MCF 10A (cell line): Measurements from ENCODE around the gene PLS1. TPM values are rescaled to one million over a fixed set of nuclear protein-coding genes. Genes with fewer than 3 reads are reported as not detected.

Experiments used
- BruUV-seq: library from RNA; stranded (reverse); fragments of 400-500 nt; replicated peaks from 2 replicates; lab custom pipeline; 2021; lab: Mats Ljungman, UMichigan
- CTCF ChIA-PET: fragments of 300-600 bp; sonication (Branson Sonifier 250); formaldehyde crosslinking; extraction: SDS; loops from one replicate; lab custom pipeline; 2021; ENCODE audit warnings: antibody characterized with exemption, inconsistent platforms; lab: Yijun Ruan, JAX
- POLR2A ChIA-PET: fragments of 300-600, 350-650 bp; sonication (Branson Sonifier 250); formaldehyde crosslinking; extraction: SDS; loops from one replicate; lab custom pipeline; 2020; ENCODE audit warnings: antibody characterized with exemption, inconsistent platforms; lab: Yijun Ruan, JAX
- DNase-seq: peaks from one replicate; pipeline ENCODE4 v3.0.0-alpha.2; 2018; ENCODE audit not compliant: unreplicated experiment
- H3K27ac Mint-ChIP-seq: one replicate; pipeline ENCODE4 v1.8.0; 2022; ENCODE audit warnings: mild to moderate bottlenecking, low read depth, mixed read lengths; ENCODE audit not compliant: unreplicated experiment
- H3K27me3 Mint-ChIP-seq: one replicate; pipeline ENCODE4 v1.8.0; 2022; ENCODE audit warnings: mixed read lengths; ENCODE audit not compliant: insufficient read depth, unreplicated experiment
- H3K36me3 Mint-ChIP-seq: one replicate; pipeline ENCODE4 v1.8.0; 2022; ENCODE audit warnings: mild to moderate bottlenecking, moderate library complexity, mixed read lengths; ENCODE audit not compliant: insufficient read depth, unreplicated experiment
- H3K4me1 Mint-ChIP-seq: one replicate; pipeline ENCODE4 v1.8.0; 2022; ENCODE audit warnings: mixed read lengths; ENCODE audit not compliant: insufficient read depth, unreplicated experiment
- H3K4me3 Mint-ChIP-seq: one replicate; pipeline ENCODE4 v1.8.0; 2022; ENCODE audit warnings: mild to moderate bottlenecking, moderate library complexity, mixed read lengths; ENCODE audit not compliant: unreplicated experiment
- H3K9me3 Mint-ChIP-seq: one replicate; pipeline ENCODE4 v1.8.0; 2022; ENCODE audit warnings: mixed read lengths; ENCODE audit not compliant: unreplicated experiment
- intact Hi-C: fragments of 100-400 bp; cut with micrococcal nuclease; formaldehyde crosslinking; loops from 2 replicates; pipeline ENCODE4 v1.14.1; 2022
- total RNA-seq: library from RNA; stranded (reverse); gene quantifications from 2 replicates; pipeline ENCODE4 v1.2.3, GENCODE V29; 2022
- TF ChIP-seq, protein P1 (sequence below): fragments of 200-600 bp; IDR thresholded peaks from one replicate; pipeline ENCODE4 v1.8.0; 2022; ENCODE audit warnings: antibody characterized with exemption, mild to moderate bottlenecking; ENCODE audit not compliant: unreplicated experiment

PLS1 gene
- total RNA-seq, 1 experiment from 2014 or later = 7.3 TPM

DNA sequence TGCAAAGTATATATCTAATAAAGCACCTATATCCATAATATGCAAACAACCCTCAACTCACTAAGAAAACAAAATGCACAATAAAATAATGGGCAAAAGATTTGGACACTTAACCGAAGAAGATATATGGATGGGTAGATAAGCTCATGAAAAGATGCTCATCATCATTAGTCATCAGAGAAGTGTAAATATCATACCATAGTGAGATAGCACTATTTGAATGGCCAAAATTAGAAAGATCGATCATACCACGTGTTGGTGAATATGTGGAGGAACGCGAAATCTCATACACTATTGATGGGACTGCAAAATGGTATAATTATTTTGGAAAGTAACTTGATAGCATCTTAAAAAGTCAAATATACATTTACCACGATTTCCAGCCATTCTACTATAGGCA lies 40.5 kb downstream of the PLS1 start:
- TF ChIP-seq, protein P1, sequence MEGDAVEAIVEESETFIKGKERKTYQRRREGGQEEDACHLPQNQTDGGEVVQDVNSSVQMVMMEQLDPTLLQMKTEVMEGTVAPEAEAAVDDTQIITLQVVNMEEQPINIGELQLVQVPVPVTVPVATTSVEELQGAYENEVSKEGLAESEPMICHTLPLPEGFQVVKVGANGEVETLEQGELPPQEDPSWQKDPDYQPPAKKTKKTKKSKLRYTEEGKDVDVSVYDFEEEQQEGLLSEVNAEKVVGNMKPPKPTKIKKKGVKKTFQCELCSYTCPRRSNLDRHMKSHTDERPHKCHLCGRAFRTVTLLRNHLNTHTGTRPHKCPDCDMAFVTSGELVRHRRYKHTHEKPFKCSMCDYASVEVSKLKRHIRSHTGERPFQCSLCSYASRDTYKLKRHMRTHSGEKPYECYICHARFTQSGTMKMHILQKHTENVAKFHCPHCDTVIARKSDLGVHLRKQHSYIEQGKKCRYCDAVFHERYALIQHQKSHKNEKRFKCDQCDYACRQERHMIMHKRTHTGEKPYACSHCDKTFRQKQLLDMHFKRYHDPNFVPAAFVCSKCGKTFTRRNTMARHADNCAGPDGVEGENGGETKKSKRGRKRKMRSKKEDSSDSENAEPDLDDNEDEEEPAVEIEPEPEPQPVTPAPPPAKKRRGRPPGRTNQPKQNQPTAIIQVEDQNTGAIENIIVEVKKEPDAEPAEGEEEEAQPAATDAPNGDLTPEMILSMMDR = no peak
- ChIA-PET POLR2A (interaction anchor here (1.2 kb wide), 1 partner anchor 9 kb away, joined by 3 read pairs; no protein-coding TSS in a partner anchor), CTCF (no interaction called here)
- Mint-ChIP-seq H3K9me3 (peaks cover 7% of the 10 kb centered on the region), H3K36me3 (no peaks in the 10 kb centered on the region), H3K4me3 (no peak overlapping the region), H3K27ac (no peak overlapping the region), H3K4me1 (no peaks in the 10 kb centered on the region), H3K27me3 (no peaks in the 10 kb centered on the region)
- BruUV-seq = no TSS peak
- DNase-seq = no peak
- intact Hi-C loops = no loop called here

DNA sequence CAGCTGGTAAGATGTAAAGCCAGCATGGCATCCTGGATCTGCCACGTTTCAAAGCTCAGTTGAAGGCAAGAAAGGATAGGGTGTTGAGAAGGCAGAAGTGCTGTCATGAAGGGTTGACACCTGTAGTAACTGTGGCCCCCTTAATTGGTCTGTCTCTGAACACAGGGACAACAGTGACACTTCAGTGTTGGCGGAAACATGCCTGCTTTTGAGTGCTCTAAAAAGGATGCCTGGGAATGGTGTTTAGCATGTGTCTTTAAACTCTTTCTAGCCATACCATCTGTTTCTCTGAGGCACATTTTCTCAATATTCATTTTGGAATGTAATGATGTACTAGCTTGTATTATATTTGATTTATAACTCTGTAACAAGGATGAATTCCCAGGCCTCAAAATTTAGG lies 42.1 kb downstream of the PLS1 start:
- BruUV-seq = no TSS peak
- Mint-ChIP-seq H3K4me3 (no peak overlapping the region), H3K9me3 (peaks cover 7% of the 10 kb centered on the region), H3K27ac (no peak overlapping the region), H3K36me3 (no peaks in the 10 kb centered on the region), H3K27me3 (no peaks in the 10 kb centered on the region), H3K4me1 (no peaks in the 10 kb centered on the region)
- POLR2A ChIA-PET = no interaction called here
- TF ChIP-seq, protein P1 = no peak
- no peak for DNase-seq
- intact Hi-C loops = no loop called here
- CTCF ChIA-PET = interaction anchor here (0.6 to 1.4 kb wide), 4 partner anchors 10 to 62 kb away, joined by 3 to 5 read pairs (median 4); no protein-coding TSS in a partner anchor

DNA sequence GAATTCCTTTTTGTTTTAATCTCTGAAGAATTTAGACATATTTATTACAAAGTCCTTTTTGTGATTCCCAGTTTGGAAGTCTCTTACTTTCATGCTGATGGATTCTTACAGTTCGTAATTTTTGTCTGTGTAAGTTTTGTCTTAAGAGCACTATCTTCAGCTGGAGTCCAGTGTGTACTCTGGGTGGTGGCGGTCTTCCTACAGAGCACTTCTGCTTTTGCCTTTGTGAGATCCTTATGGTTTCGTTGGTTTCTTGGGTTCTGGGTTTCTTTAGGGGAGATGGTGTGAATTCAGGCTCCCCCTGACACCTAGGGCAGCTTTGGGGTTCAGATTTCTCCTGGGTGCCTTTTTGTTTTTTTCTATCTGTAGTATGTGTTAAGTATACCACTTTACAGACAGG lies 45.3 kb downstream of the PLS1 start:
- BruUV-seq = no TSS peak
- POLR2A ChIA-PET = interaction anchor here (0.7 kb wide), 1 partner anchor 10 kb away, joined by 3 read pairs; no protein-coding TSS in a partner anchor
- no peak for DNase-seq

DNA sequence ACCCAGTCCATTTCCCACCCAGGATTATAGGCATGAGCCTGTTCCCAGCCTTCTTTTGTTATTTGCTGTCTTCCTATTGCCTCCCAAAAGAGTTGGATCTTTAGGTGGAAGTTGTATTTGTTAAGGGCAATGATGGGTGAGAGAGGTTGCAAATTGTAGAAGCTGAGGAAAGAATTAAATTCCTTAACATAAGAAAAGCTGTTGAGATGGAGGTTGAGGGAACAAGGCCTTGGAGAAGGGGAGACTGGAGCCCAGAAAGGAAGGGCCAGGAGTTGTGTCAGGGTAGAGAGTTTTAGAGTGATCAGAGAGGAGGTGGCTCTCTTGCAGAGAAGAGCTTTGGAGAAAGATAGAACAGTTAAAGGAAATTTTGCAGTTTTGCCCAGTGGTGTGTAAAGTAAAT lies 46.8 kb downstream of the PLS1 start:
- no peaks in the 10 kb centered on the region for H3K27me3 Mint-ChIP-seq
- POLR2A ChIA-PET = interaction anchor here (0.9 to 1.1 kb wide), 2 partner anchors 14 to 46 kb away, joined by 4 to 8 read pairs; no protein-coding TSS in a partner anchor
- no TSS peak for BruUV-seq

More for the DNA sequence above, 45.3 kb downstream of the PLS1 start:
- intact Hi-C loops = no loop called here
- Mint-ChIP-seq H3K36me3 (no peaks in the 10 kb centered on the region), H3K27me3 (no peaks in the 10 kb centered on the region), H3K4me3 (no peak overlapping the region), H3K9me3 (no peaks in the 10 kb centered on the region), H3K27ac (no peak overlapping the region), H3K4me1 (peaks cover 15% of the 10 kb centered on the region)
- TF ChIP-seq, protein P1 = no peak
- CTCF ChIA-PET = no interaction called here

More for the DNA sequence above, 46.8 kb downstream of the PLS1 start:
- Mint-ChIP-seq H3K4me1 (peaks cover 24% of the 10 kb centered on the region), H3K27ac (no peak overlapping the region), H3K4me3 (no peak overlapping the region), H3K36me3 (no peaks in the 10 kb centered on the region), H3K9me3 (no peaks in the 10 kb centered on the region)
- TF ChIP-seq, protein P1 = no peak
- no peak for DNase-seq
- intact Hi-C loops = no loop called here
- CTCF ChIA-PET = interaction anchor here (0.9 to 1.1 kb wide), 3 partner anchors 23 to 70 kb away, joined by 3 to 4 read pairs (median 3); no protein-coding TSS in a partner anchor
